H1 (cell line): Measurements from ENCODE around the gene RASGRP1. TPM values are rescaled to one million over a fixed set of nuclear protein-coding genes. Genes with fewer than 3 reads are reported as not detected.

ENCODE experiments used
- CHD2 ChIP-seq: IDR thresholded peaks from 2 replicates; pipeline ENCODE4 v1.6.1; 2012; ENCODE audit warnings: low read length, improper control_type of control experiment
- HDAC2 ChIP-seq, 2 experiments: fragments of 300-600 bp in 1 of 2; sonication (generic) in 1 of 2; IDR thresholded peaks; 2 replicates each; pipeline ENCODE4 v1.6.1; 2011 to 2012; ENCODE audit warnings: low read depth in 2 of 2, low read length in 2 of 2, mild to moderate bottlenecking in 2 of 2, moderate library complexity in 2 of 2, borderline replicate concordance in 1 of 2, inconsistent platforms in 1 of 2
- HDAC6 ChIP-seq: IDR thresholded peaks from one replicate; pipeline ENCODE4 v1.7.1; 2012; ENCODE audit warnings: low read depth, mild to moderate bottlenecking, inconsistent platforms, low read length, moderate library complexity
- KDM5A ChIP-seq: fragments of 200-600 bp; IDR thresholded peaks from 2 replicates; pipeline ENCODE4 v1.7.1; 2012; ENCODE audit warnings: mild to moderate bottlenecking, low read length, inconsistent platforms, mixed read lengths
- POLR2AphosphoS5 ChIP-seq: IDR thresholded peaks from 2 replicates; pipeline ENCODE4 v1.6.1; 2011; ENCODE audit warnings: low read depth, low read length
- RFX5 ChIP-seq: IDR thresholded peaks from 2 replicates; pipeline ENCODE4 v1.6.1; 2011; ENCODE audit warnings: low read depth, low read length, improper control_type of control experiment, borderline replicate concordance
- RNF2 ChIP-seq: fragments of 200-900, 300-1000 bp; sonication (generic); IDR thresholded peaks from 2 replicates; pipeline ENCODE4 v1.7.1; 2016; ENCODE audit warnings: borderline replicate concordance, low read depth, mild to moderate bottlenecking, antibody characterized with exemption, low read length; ENCODE audit not compliant: poor library complexity, severe bottlenecking; ENCODE audit errors: missing control alignments
- SAP30 ChIP-seq: fragments of 300-600 bp; sonication (generic); IDR thresholded peaks from 2 replicates; pipeline ENCODE4 v1.7.1; 2012; ENCODE audit warnings: low read length, moderate library complexity, mild to moderate bottlenecking, inconsistent platforms; ENCODE audit not compliant: insufficient read depth, insufficient replicate concordance
- SIRT6 ChIP-seq: IDR thresholded peaks from one replicate; pipeline ENCODE4 v1.7.1; 2012; ENCODE audit warnings: low read length, inconsistent platforms
- SP2 ChIP-seq: IDR thresholded peaks from 2 replicates; pipeline ENCODE4 v1.6.1; 2012; ENCODE audit warnings: mild to moderate bottlenecking, low read length, inconsistent platforms
- ZNF274 ChIP-seq: IDR thresholded peaks from 2 replicates; pipeline ENCODE4 v1.7.0; 2012; ENCODE audit warnings: low read length, borderline replicate concordance; ENCODE audit errors: extremely low read depth
- polyA plus RNA-seq, 7 experiments: library from polyadenylated mRNA; depleted of rRNA in 3 of 7; stranded (reverse) in 5 of 7; unstranded in 2 of 7; fragments of >200 nt in 5 of 7; fragments of 200-250 nt in 2 of 7; gene quantifications; 1 replicate in 5 of 7; 2 replicates in 1 of 7; 4 replicates in 1 of 7; pipeline versions ENCODE4 v1.2.1 to v1.2.3, GENCODE V29; 2011 to 2013; ENCODE audit warnings: missing spikeins in 2 of 7, mixed read lengths in 2 of 7
- total RNA-seq: library from RNA; stranded (reverse); fragmentation: NEBNext Ultra II Directional; extraction: Animal tissue kit (Norgen Biotek cat#: 25700); gene quantifications from 2 replicates; pipeline ENCODE4 v1.2.1, GENCODE V29; 2021
- TF ChIP-seq, protein P1 (sequence below): fragments of 300-600 bp; sonication (generic); IDR thresholded peaks from 2 replicates; pipeline ENCODE4 v1.7.1; 2012; ENCODE audit warnings: low read length, moderate library complexity, mild to moderate bottlenecking, inconsistent platforms; ENCODE audit not compliant: insufficient replicate concordance

The RASGRP1 gene
- total and polyA plus RNA-seq, 2 of the 8 experiments (the other 6 are each of a cell fraction or from before 2014, with no cell fraction given): 1.1 to 2.1 TPM

DNA sequence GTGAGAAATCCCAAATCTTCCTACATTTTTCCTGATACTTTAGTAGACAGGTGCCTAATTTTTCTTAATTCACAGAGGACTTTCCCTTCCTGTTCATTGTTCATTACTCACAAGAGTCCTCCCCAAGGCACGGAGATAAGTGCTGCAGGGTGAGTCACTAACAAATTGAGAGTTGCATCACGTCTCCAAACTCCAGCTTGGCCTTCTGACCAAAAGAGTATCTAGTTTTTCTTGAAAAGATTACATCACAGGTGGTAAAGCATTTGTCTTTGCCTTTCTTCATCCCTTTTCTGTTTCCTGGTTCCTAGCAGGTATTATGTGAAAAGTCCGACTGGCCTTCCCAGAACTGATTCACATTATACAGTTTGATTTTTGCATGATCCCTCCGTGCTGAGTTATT lies 24.9 kb upstream of the RASGRP1 start (continued):
- TF ChIP-seq, protein P1, sequence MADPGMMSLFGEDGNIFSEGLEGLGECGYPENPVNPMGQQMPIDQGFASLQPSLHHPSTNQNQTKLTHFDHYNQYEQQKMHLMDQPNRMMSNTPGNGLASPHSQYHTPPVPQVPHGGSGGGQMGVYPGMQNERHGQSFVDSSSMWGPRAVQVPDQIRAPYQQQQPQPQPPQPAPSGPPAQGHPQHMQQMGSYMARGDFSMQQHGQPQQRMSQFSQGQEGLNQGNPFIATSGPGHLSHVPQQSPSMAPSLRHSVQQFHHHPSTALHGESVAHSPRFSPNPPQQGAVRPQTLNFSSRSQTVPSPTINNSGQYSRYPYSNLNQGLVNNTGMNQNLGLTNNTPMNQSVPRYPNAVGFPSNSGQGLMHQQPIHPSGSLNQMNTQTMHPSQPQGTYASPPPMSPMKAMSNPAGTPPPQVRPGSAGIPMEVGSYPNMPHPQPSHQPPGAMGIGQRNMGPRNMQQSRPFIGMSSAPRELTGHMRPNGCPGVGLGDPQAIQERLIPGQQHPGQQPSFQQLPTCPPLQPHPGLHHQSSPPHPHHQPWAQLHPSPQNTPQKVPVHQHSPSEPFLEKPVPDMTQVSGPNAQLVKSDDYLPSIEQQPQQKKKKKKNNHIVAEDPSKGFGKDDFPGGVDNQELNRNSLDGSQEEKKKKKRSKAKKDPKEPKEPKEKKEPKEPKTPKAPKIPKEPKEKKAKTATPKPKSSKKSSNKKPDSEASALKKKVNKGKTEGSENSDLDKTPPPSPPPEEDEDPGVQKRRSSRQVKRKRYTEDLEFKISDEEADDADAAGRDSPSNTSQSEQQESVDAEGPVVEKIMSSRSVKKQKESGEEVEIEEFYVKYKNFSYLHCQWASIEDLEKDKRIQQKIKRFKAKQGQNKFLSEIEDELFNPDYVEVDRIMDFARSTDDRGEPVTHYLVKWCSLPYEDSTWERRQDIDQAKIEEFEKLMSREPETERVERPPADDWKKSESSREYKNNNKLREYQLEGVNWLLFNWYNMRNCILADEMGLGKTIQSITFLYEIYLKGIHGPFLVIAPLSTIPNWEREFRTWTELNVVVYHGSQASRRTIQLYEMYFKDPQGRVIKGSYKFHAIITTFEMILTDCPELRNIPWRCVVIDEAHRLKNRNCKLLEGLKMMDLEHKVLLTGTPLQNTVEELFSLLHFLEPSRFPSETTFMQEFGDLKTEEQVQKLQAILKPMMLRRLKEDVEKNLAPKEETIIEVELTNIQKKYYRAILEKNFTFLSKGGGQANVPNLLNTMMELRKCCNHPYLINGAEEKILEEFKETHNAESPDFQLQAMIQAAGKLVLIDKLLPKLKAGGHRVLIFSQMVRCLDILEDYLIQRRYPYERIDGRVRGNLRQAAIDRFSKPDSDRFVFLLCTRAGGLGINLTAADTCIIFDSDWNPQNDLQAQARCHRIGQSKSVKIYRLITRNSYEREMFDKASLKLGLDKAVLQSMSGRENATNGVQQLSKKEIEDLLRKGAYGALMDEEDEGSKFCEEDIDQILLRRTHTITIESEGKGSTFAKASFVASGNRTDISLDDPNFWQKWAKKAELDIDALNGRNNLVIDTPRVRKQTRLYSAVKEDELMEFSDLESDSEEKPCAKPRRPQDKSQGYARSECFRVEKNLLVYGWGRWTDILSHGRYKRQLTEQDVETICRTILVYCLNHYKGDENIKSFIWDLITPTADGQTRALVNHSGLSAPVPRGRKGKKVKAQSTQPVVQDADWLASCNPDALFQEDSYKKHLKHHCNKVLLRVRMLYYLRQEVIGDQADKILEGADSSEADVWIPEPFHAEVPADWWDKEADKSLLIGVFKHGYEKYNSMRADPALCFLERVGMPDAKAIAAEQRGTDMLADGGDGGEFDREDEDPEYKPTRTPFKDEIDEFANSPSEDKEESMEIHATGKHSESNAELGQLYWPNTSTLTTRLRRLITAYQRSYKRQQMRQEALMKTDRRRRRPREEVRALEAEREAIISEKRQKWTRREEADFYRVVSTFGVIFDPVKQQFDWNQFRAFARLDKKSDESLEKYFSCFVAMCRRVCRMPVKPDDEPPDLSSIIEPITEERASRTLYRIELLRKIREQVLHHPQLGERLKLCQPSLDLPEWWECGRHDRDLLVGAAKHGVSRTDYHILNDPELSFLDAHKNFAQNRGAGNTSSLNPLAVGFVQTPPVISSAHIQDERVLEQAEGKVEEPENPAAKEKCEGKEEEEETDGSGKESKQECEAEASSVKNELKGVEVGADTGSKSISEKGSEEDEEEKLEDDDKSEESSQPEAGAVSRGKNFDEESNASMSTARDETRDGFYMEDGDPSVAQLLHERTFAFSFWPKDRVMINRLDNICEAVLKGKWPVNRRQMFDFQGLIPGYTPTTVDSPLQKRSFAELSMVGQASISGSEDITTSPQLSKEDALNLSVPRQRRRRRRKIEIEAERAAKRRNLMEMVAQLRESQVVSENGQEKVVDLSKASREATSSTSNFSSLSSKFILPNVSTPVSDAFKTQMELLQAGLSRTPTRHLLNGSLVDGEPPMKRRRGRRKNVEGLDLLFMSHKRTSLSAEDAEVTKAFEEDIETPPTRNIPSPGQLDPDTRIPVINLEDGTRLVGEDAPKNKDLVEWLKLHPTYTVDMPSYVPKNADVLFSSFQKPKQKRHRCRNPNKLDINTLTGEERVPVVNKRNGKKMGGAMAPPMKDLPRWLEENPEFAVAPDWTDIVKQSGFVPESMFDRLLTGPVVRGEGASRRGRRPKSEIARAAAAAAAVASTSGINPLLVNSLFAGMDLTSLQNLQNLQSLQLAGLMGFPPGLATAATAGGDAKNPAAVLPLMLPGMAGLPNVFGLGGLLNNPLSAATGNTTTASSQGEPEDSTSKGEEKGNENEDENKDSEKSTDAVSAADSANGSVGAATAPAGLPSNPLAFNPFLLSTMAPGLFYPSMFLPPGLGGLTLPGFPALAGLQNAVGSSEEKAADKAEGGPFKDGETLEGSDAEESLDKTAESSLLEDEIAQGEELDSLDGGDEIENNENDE: no peak
- TF ChIP-seq POLR2AphosphoS5 (no peak), RNF2 (no peak), CHD2 (no peak), HDAC6 (no peak), HDAC2 (IDR thresholded peaks at IDR 0.05; ENCODE audit: borderline replicate concordance in 1 of 2, low read depth in 2 of 2, low read length in 2 of 2) (no peak), ZNF274 (no peak), RFX5 (no peak), SIRT6 (no peak), SP2 (no peak), KDM5A (no peak), SAP30 (no peak)
